Measurements from ENCODE around the gene TBC1D1.
"Not testable (repeated sequence)": the region's sequence is repeated elsewhere in the genome, so short reads cannot be mapped to it uniquely, and the experiment has no call there.

The TBC1D1 gene

GRCh38 chr4:37964734-37965457 lies 74.0 kb downstream of the TBC1D1 start:
- DNase-seq (ENCODE audit: low read depth), result no peak

DNA sequence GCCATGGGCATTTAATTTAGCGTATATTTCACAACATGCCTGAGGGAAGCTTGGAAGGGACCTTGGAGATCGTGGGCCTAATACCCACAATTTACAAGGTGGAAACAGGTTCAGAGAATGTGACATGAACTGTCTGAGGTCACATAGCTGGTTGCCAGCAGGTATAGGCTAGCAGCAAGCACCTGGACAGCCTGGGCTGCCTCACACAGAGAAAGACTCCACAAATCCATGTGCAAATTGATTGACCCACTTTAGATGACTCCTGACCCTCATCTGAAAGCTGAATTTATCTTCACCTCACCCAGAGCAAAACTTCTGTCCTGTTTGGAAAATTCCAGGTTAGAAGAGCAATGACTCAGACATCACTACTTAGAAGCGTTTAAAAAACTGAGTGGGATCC lies 75.2 kb downstream of the TBC1D1 start:
- DNase-seq (ENCODE audit: low read depth), result no peak

- no peak for DNase-seq (ENCODE audit: low read depth)
Measured at GRCh38 chr4:37967736-37968135, 76.9 kb downstream of the TBC1D1 start.

DNA sequence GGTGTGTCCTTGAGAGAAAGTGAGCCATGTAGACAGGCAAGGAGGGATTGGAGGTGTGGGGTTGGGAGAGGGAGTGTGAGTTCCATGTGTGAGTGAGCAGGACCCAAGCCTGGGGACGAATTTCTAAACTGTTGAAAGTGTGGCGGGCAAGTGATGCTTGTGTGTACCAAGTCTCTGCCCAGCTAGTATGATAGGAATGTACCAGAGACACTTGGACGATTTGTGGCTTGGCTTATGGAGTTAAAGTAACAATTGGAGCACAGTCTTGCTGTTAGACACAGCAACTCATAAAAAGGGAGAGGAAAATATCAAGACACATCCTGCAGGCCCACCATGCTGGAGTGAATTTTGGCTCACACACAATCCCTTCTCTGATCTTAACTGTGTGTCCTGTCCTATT lies 77.9 kb downstream of the TBC1D1 start:
- no peak for DNase-seq (ENCODE audit: low read depth)

- DNase-seq (ENCODE audit: low read depth), result peak; percentile 56
Measured at GRCh38 chr4:37970702-37971101, 79.8 kb downstream of the TBC1D1 start.

DNA sequence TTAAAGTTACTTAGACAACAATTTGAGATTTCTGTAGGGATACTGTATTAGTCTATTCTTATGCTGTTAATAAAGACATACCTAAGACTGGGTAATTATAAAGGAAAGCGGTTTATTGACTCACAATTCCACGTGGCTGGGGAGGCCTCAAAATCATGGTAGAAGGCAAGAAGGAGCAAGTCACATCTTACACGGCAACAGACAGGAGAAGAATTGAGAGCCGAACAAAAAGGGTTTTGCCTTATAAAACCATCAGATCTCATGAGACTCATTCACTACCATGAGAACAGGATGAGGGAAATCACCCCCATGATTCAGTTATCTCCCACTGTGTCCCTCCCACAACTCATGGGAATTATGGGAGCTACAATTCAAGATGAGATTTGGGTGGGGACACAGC lies 80.3 kb downstream of the TBC1D1 start:
- no peak for DNase-seq (ENCODE audit: low read depth)

DNA sequence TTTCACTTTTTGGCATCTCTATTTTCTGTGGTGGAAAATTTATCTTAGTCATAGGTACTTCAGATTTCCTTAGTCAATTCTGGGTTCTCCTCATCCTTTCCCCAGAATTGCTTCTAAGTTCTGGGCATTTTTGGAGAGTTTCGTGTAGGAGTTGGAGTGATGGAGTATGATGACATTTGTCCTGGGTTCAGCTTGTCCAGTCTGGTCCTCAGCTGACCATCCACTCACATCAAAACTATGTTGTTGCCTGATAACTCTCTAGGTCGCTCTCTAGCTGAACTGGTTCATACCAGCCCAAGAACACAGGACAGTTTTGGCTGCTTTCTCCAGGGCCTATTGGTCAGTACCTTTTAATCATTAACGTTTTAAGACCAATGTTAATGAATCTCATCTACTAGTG lies 82.6 kb downstream of the TBC1D1 start:
- DNase-seq (ENCODE audit: low read depth), result no peak

DNA sequence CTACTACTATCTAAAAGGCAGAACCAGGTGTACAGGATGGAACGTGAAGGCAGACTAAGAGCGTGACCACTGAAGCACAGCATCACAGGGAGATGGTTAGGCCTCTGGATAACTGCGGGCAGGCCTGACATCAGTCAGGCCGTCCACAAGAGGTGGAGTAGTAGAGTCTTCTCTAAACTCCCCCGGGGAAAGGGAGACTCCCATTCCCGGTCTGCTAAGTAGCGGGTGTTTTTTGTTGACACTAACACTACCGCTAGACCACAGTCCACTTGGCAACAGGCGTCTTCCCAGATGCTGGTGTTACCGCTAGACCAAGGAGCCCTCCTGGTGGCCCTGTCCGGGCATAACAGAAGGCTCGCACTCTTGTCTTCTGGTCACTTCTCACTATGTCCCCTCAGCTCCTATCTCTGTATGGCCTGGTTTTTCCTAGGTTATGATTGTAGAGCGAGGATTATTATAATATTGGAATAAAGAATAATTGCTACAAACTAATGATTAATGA lies 84.5 kb downstream of the TBC1D1 start:
- not testable (repeated sequence) for DNase-seq (ENCODE audit: low read depth)

DNA sequence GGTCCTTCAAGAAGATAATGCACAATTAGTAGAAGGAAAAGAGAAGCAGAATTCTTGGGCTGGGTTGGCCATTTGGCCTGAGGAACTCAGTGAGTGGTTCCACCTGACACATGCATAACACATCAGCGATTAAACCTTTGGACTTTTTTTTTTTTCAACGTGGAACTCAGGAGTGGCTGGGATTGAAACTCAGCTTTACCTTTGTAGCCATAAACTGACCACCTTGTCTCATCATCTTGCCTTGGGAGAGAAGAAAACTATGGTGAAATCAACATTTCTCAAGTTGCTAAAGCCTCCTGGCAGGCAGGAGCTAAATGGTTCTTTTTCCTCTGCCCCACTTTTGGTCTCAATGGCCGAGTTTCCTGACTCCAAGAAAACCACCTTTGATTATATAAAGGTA lies 85.6 kb downstream of the TBC1D1 start:
- DNase-seq (ENCODE audit: low read depth), result no peak

DNA sequence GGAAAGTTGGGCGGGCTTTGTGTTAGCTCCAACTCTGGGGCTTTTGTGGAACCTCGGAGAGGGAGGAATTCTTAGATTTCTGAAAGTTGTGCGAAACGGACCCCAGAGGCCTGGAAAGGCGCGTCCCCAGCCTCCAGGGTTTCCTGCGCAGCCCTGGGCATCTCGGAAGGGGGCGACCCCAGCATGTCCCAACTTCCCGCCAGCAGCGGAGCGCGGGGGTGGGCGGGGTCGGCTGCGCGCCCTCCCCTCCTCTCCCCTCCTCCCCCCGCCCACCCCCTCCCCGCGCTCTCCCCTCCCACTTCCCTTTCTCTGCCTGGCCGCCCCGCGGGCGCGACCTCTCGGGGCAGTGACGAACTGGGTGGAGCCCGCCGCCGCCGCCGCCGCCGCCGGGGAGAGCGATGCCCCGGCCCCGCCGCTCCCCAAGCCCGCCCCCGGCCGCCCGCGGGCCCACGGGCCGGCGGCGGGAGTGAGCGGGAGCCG lies 86.1 kb downstream of the TBC1D1 start:
- DNase-seq (ENCODE audit: low read depth), result peak; percentile 75

- DNase-seq (ENCODE audit: low read depth), result peak; percentile 66
Measured at GRCh38 chr4:37977471-37978247, 86.8 kb downstream of the TBC1D1 start.

- DNase-seq (ENCODE audit: low read depth), result peak; percentile 28
Measured at GRCh38 chr4:37978248-37978924, 87.5 kb downstream of the TBC1D1 start.

- no peak for DNase-seq (ENCODE audit: low read depth)
Measured at GRCh38 chr4:37980246-37980645, 89.4 kb downstream of the TBC1D1 start.

GRCh38 chr4:37981425-37981824 lies 90.5 kb downstream of the TBC1D1 start:
- no peak for DNase-seq (ENCODE audit: low read depth)

- no peak for DNase-seq (ENCODE audit: low read depth)
Measured at GRCh38 chr4:37981844-37982720, 91.2 kb downstream of the TBC1D1 start.

DNA sequence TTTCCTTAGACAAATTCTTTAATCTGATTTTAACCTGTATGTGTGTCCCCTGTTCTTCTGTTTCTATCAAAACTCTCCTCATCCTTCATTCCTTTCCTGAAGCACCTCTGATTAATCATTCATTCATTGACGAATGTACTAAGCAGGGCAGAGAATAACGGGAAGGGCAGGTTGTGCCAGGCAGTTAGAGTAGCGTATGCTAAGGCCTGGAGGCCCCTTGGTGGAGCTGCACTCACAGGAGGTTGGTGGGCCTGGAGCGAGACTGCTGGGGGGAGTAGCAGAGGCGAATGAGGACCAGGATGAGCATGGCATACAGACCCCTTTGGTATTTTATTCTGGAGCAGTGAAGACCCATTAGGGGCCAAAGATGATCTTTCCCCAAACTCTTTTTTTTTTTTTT lies 91.9 kb downstream of the TBC1D1 start:
- DNase-seq (ENCODE audit: low read depth), result no peak

- DNase-seq (ENCODE audit: low read depth), result no peak
Measured at GRCh38 chr4:37983951-37984350, 93.1 kb downstream of the TBC1D1 start.

DNA sequence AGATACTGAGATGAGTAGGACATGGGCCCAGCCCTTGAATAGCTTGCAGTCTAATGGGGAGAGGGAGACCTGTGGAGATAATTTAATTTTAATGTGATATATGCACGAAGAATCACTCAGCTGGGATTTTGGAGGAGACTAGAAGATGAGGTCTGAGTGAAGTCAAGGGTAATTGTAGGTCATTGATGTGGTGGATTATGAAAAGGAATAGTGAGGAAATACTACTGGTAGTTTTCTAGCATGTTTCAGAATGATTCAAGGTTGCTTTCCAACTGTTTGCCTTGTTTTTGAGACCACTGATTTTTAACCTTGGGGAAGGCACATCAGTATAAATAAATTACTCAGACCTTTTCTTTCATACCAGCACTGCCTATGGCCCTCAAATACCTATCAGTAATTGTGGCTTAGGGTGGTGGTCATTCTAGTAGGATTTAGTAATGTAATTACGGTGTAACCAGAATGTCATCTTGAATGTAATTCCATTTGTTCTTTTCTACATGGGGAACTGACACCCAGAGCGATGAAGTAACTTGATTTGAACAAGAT lies 94.9 kb downstream of the TBC1D1 start:
- no peak for DNase-seq (ENCODE audit: low read depth)

GRCh38 chr4:37988670-37989069 lies 97.8 kb downstream of the TBC1D1 start:
- no peak for DNase-seq (ENCODE audit: low read depth)

DNA sequence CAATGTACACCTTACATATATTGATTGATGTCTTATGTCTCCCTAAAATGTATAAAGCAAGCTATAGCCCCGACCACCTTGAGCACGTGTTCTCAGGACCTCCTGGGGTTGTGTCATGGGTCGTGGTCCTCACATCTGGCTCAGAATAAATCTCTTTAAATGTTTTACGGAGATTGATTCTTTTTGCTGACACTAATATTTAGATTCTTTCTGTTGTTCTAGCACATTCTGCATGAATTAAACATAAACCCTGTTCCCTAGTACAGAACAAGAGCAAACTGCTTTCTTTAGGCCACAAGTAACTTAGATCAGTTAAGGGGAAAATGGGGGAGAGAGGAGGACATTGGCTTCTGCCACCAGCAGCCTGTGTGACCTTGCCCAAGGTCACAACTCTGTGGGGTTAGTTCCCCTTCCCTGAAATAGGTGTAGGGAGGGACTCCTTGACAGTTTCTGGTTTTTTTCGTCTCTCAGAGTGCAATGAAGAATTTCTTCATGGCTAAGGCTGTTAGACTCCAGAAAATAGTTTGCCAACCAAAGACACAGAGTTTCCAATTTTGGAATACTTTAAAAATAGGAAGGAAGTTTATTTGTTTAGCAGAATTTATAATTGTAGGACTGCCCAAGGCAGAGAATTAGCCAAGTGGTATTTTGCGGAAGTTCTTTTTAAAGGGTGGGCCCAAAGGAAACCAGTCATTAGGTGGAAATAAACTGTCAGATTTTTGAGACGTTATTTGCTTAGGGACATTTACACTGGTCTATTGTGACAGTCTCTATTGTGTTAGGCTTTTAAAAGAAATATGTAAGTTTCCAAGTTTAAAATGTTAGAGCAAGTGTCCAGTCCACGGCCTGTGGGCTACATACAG lies 98.7 kb downstream of the TBC1D1 start:
- no peak for DNase-seq (ENCODE audit: low read depth)
